SU-DHL-6 (cell line): ENCODE results near the gene HNRNPAB.

Experiments used
- CTCF ChIP-seq: fragments of 200-600 bp; sonication (generic); IDR thresholded peaks from one replicate; pipeline ENCODE4 v1.5.1; 2017; ENCODE audit warnings: antibody characterized with exemption, mild to moderate bottlenecking, low read length, moderate library complexity; ENCODE audit not compliant: insufficient read depth, poor library complexity, severe bottlenecking
- EZH2phosphoT487 ChIP-seq: fragments of 200-600 bp; sonication (generic), shearing (Covaris generic); conservative IDR thresholded peaks from 2 replicates; pipeline ENCODE4 v1.6.1; 2018; ENCODE audit warnings: mild to moderate bottlenecking, antibody characterized with exemption, low read length, moderate library complexity, mixed read lengths

- TF ChIP-seq CTCF (no peak), EZH2phosphoT487 (no peak)
These were observed 24.0 kb upstream of the HNRNPAB start for GRCh38 chr5:178180141-178180863.
